NB4 (cell line): ENCODE results near the gene TPPP2.

Experiments used
- DNase-seq: peaks from one replicate; pipeline ENCODE4 v3.0.0; 2010; ENCODE audit warnings: low read depth
- H3K4me3 ChIP-seq: one replicate; pipeline ENCODE4 v1.5.1; 2011; ENCODE audit warnings: mild to moderate bottlenecking, low read depth, low read length, moderate library complexity
- CTCF ChIP-seq: IDR thresholded peaks from one replicate; pipeline ENCODE4 v1.5.1; 2012; ENCODE audit warnings: low read depth, low read length
- MYC ChIP-seq: IDR thresholded peaks from 2 replicates; pipeline ENCODE4 v1.6.1; 2011; ENCODE audit warnings: low read depth, low read length
- POLR2A ChIP-seq: IDR thresholded peaks from 2 replicates; pipeline ENCODE4 v1.6.1; 2011; ENCODE audit warnings: mild to moderate bottlenecking; ENCODE audit not compliant: insufficient read length; ENCODE audit errors: extremely low read depth
- TF ChIP-seq, protein P1 (sequence below): IDR thresholded peaks from 2 replicates; pipeline ENCODE4 v1.6.1; 2011; ENCODE audit warnings: low read depth, low read length

Gene TPPP2

GRCh38 chr14:20989471-20989786 lies 40.6 kb upstream of the TPPP2 start:
- TF ChIP-seq POLR2A = peak; percentile 34
- TF ChIP-seq, protein P1, sequence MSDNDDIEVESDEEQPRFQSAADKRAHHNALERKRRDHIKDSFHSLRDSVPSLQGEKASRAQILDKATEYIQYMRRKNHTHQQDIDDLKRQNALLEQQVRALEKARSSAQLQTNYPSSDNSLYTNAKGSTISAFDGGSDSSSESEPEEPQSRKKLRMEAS = no peak
- H3K4me3 ChIP-seq = peak overlapping the region; percentile 59
- no peak for DNase-seq

GRCh38 chr14:20989787-20990600 lies 40.0 kb upstream of the TPPP2 start, which contains the start of gene METTL17:
Gene METTL17 (plus strand): TSS chr14:20989980. CDS start chr14:20990003, 23 bp downstream.
- DNase-seq = peak; percentile 98
- peak within 1 kb of the TSS; percentile 97 for H3K4me3 ChIP-seq
- TF ChIP-seq, protein P1 = peak; percentile 56
- TF ChIP-seq CTCF (peak; percentile 42), POLR2A (peak; percentile 59), MYC (peak; percentile 37; the same call in 1 of the 2 replicates)

GRCh38 chr14:20996521-20996920 lies 33.5 kb upstream of the TPPP2 start:
- TF ChIP-seq CTCF = no peak
- TF ChIP-seq, protein P1 = no peak
- no peak for TF ChIP-seq MYC
- TF ChIP-seq POLR2A = no peak
- no peak overlapping the region for H3K4me3 ChIP-seq
- DNase-seq = no peak

DNA sequence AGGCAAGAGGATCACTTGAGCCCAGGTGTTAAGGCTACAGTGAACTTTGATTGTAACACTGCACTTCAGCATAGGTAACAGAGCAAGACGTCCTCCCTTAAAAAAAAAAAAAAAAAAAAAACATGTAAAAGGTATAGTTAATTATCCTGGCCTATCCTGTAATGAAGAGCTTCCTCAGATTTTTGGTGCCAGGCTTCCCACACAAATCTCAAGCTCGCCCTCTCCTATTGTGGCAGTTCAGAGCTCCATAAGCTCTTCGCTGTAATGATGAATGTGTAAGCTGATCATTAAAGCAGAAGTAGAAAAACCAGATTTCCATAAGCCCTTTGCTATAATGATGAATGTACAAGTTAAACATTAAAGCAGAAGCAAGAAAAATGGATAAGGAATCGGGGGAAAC lies 32.9 kb upstream of the TPPP2 start:
- H3K4me3 ChIP-seq = no peak overlapping the region
- TF ChIP-seq, protein P1 = no peak
- no peak for TF ChIP-seq POLR2A
- no peak for TF ChIP-seq MYC
- no peak for TF ChIP-seq CTCF
- no peak for DNase-seq

DNA sequence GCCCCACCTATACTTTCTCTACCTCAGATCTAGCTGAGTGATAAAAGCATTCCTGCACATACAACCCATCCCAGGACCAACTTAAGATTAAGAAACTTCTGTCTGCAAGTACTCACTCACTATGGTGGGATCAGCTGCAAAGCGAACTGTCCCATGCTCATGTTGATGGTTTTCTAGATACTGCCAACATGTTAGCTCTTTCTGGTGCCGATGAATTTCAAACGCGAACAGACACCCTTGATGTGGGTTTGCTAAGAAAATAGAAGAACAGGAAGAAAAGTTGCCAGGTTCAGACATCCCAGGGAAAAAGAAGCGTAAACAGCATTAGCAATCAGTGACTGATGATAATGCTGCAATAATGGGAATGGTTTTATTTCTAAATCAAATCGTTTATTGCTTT lies 32.5 kb upstream of the TPPP2 start:
- no peak for DNase-seq
- H3K4me3 ChIP-seq = no peak overlapping the region
- no peak for TF ChIP-seq POLR2A
- no peak for TF ChIP-seq MYC
- TF ChIP-seq CTCF = no peak
- TF ChIP-seq, protein P1 = no peak

DNA sequence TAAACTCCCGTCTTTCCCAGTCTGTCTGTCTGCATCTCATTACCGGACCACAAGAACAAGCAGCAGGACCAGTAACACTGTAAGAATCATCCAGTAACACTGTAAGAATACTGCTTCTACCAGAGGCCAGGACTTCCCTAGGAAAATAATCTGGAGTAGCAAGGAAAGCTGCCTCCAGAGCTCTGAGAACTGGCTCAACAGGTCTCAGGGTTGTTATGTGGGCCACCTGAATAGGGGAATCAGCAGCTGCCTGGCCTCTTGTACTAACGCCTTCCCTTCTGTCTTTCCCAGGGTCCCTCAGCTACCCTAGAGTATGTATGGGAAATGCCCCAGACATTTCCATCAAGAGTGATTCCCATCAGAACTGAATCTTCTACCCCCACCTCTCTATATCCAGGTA lies 31.9 kb upstream of the TPPP2 start:
- no peak overlapping the region for H3K4me3 ChIP-seq
- no peak for TF ChIP-seq MYC
- TF ChIP-seq CTCF = no peak
- TF ChIP-seq, protein P1 = no peak
- TF ChIP-seq POLR2A = no peak
- DNase-seq = no peak
